Adrenal gland (tissue), 12 donors: ENCODE results near the gene MYL9. TPM values are rescaled to one million over a fixed set of nuclear protein-coding genes. Genes with fewer than 3 reads are reported as not detected.
"Not testable (repeated sequence)": the region's sequence is repeated elsewhere in the genome, so short reads cannot be mapped to it uniquely, and the experiment has no call there.

Source experiments
- DNase-seq, 7 donors: peaks; one replicate each; pipeline ENCODE4 v3.0.0-alpha.2; 2019 to 2020
- H3K27ac ChIP-seq, 5 donors: fragments of 200-600 bp; sonication (generic) in 4 of 5; 1 replicate in 3 of 5; 2 replicates in 2 of 5; pipeline versions ENCODE4 v1.5.1 to v1.8.0; 2016 to 2020; ENCODE audit warnings: mild to moderate bottlenecking in 1 of 5
- H3K27me3 ChIP-seq: fragments of 200-600 bp; 2 replicates; pipeline ENCODE4 v1.8.0; 2021
- H3K36me3 ChIP-seq, 2 donors: fragments of 200-600 bp; replicated peaks in 1 of 2; 1 replicate in 1 of 2; 2 replicates in 1 of 2; pipeline versions ENCODE4 v1.5.1 to v1.8.0; 2018 to 2022
- H3K4me1 ChIP-seq, 2 donors: fragments of 200-600 bp; replicated peaks in 1 of 2; 1 replicate in 1 of 2; 2 replicates in 1 of 2; pipeline versions ENCODE4 v1.5.1 to v1.8.0; 2018 to 2021
- H3K4me3 ChIP-seq, 4 donors: fragments of 200-600 bp; sonication (generic) in 3 of 4; one replicate each; pipeline ENCODE4 v1.5.1; 2016 to 2018
- H3K9me3 ChIP-seq, 3 donors: fragments of 200-600 bp; sonication (generic) in 1 of 3; replicated peaks in 1 of 3; 1 replicate in 2 of 3; 2 replicates in 1 of 3; pipeline versions ENCODE4 v1.5.1 to v1.8.0; 2016 to 2021
- CTCF ChIP-seq, 6 experiments: fragments of 450-650 bp in 4 of 6; fragments of 200-600 bp in 2 of 6; sonication (generic) in 1 of 6; IDR thresholded peaks; 1 replicate in 5 of 6; 2 replicates in 1 of 6; pipeline versions ENCODE4 v1.5.1 to v1.8.0; 2016 to 2021; ENCODE audit warnings: antibody characterized with exemption in 6 of 6, mild to moderate bottlenecking in 2 of 6, moderate library complexity in 1 of 6
- POLR2A ChIP-seq, 2 donors: fragments of 450-650 bp; IDR thresholded peaks; one replicate each; pipeline ENCODE4 v1.6.1; 2017; ENCODE audit warnings: antibody characterized with exemption in 2 of 2, mild to moderate bottlenecking in 2 of 2, moderate library complexity in 1 of 2
- WGBS, 4 donors: extraction: QIAGEN DNeasy Blood & Tissue Kit in 2 of 4; methylation state at CpG; one replicate each; pipeline versions ENCODE4 v1.1.5 to v1.1.7; 2013 to 2017; 5-methylcytosine and 5-hydroxymethylcytosine counted together
- intact Hi-C, 2 donors: fragments of 100-400 bp; cut with DNase I; formaldehyde crosslinking; loops; one replicate each; pipeline versions ENCODE4 v1.14.1 to v1.15.0; 2022 to 2023
- polyA plus RNA-seq, 3 donors: library from polyadenylated mRNA; stranded (reverse); fragments of 200-250 nt in 2 of 3; fragments of 350-450 nt in 1 of 3; fragmentation: Illumina TruSeq in 1 of 3; extraction: RNeasy Lipid Tissue Mini Kit (QIAGEN cat#74804) in 1 of 3; gene quantifications; one replicate each; pipeline ENCODE4 v1.2.3, GENCODE V29; 2013 to 2014
- total RNA-seq, 9 donors: library from RNA; depleted of rRNA in 4 of 9; stranded (reverse); fragments of >200 nt in 4 of 9; fragments of 120-200 nt in 1 of 9; fragmentation: NEBNext Ultra II Directional in 1 of 9; extraction: Animal tissue kit (Norgen Biotek cat#: 25700) in 1 of 9; gene quantifications; one replicate each; pipeline versions ENCODE4 v1.1.0 to v1.2.4, GENCODE V29; 2013 to 2023
- donor health status: healthy with polysubstance abuse.
- donor health status: Bipolar disorder and iron deficiency.
- donor health status: DM: yes; HTN: yes; CAD: no.
- donor health status: DM: no; HTN: no; CAD: no.
- donor health status: DM: no; HTN: no; CAD: no.
- donor health status: DM: yes; HTN: yes; CAD: no.

Gene MYL9
- total and polyA plus RNA-seq, 12 donors = 241 to 1,967 (median 785) TPM

GRCh38 chr20:36550790-36551299 lies 9.5 kb downstream of the MYL9 start:
- intact Hi-C loops = loop anchor here in 1 of 2 donors (10.0 kb wide), 1 partner anchor 204 kb away; no protein-coding TSS in a partner anchor
- Histone ChIP-seq H3K27me3 (no peaks in the 10 kb centered on the region), H3K4me1 (peaks cover 0 to 30% of the 10 kb centered on the region in 2 donors), H3K27ac (peak overlapping the region; percentile 50 to 82 (median 74)), H3K36me3 (peaks cover 0 to 36% of the 10 kb centered on the region in 2 donors), H3K4me3 (no peak overlapping the region), H3K9me3 (no peaks in the 10 kb centered on the region)
- DNase-seq = peak; percentile 38 to 85 (median 77)
- TF ChIP-seq CTCF (IDR thresholded peaks at IDR 0.05) (no peak), POLR2A (IDR thresholded peaks at IDR 0.05) (peak; percentile 18 to 46)
- 13 to 31% (median 25%) methylated on average over 8 to 15 of the region's 15 CpGs for WGBS, 4 donors

GRCh38 chr20:36555248-36555647 lies 13.9 kb downstream of the MYL9 start:
- no peaks in the 10 kb centered on the region for H3K9me3 ChIP-seq
- no peak for DNase-seq
- H3K27me3 ChIP-seq = no peaks in the 10 kb centered on the region
- WGBS, 4 donors = 80 to 100% (median 89%) methylated on average over 2 of the region's 2 CpGs
- no peaks in the 10 kb centered on the region for H3K36me3 ChIP-seq
- H3K4me1 ChIP-seq = peaks cover 0 to 9% of the 10 kb centered on the region in 2 donors
- TF ChIP-seq POLR2A (IDR thresholded peaks at IDR 0.05) (no peak), CTCF (IDR thresholded peaks at IDR 0.05) (no peak)
- intact Hi-C loops = loop anchor here (5.0 to 10.0 kb wide), 2 partner anchors 37 to 200 kb away; no protein-coding TSS in a partner anchor
- H3K27ac ChIP-seq = no peak overlapping the region
- no peak overlapping the region for H3K4me3 ChIP-seq

- Histone ChIP-seq H3K27me3 (no peaks in the 10 kb centered on the region), H3K9me3 (no peaks in the 10 kb centered on the region), H3K4me1 (no peaks in the 10 kb centered on the region), H3K4me3 (no peak overlapping the region), H3K36me3 (no peaks in the 10 kb centered on the region), H3K27ac (no peak overlapping the region)
- TF ChIP-seq POLR2A (IDR thresholded peaks at IDR 0.05) (no peak), CTCF (IDR thresholded peaks at IDR 0.05) (no peak)
- intact Hi-C loops = no loop called here
- 86 to 95% (median 90%) methylated on average over 2 of the region's 2 CpGs for WGBS, 4 donors
- DNase-seq = no peak
Measured at GRCh38 chr20:36562724-36563123, 21.4 kb downstream of the MYL9 start.

GRCh38 chr20:36563374-36563773 lies 22.1 kb downstream of the MYL9 start:
- TF ChIP-seq POLR2A (IDR thresholded peaks at IDR 0.05) = no peak
- no peak for TF ChIP-seq CTCF (IDR thresholded peaks at IDR 0.05)
- no peak overlapping the region for H3K4me3 ChIP-seq
- DNase-seq = no peak
- intact Hi-C loops = no loop called here
- no peaks in the 10 kb centered on the region for H3K36me3 ChIP-seq
- H3K27ac ChIP-seq = no peak overlapping the region
- no peaks in the 10 kb centered on the region for H3K27me3 ChIP-seq
- 78 to 93% (median 92%) methylated on average over 1 of the region's 1 CpG for WGBS, 4 donors
- H3K4me1 ChIP-seq = no peaks in the 10 kb centered on the region
- no peaks in the 10 kb centered on the region for H3K9me3 ChIP-seq

GRCh38 chr20:36564078-36564725 lies 22.9 kb downstream of the MYL9 start:
- intact Hi-C loops = not testable (repeated sequence)
- whole genome bisulfite sequencing, 4 donors = 85 to 94% (median 90%) methylated on average over 11 to 13 of the region's 13 CpGs

GRCh38 chr20:36564726-36565121 lies 23.4 kb downstream of the MYL9 start:
- WGBS, 4 donors = 82 to 94% (median 86%) methylated on average over 6 of the region's 6 CpGs
- DNase-seq = not testable (repeated sequence)

More at GRCh38 chr20:36564078-36564725, 22.9 kb downstream of the MYL9 start:
- not testable (repeated sequence) for H3K4me1 ChIP-seq, H3K9me3 ChIP-seq, H3K27me3 ChIP-seq, H3K27ac ChIP-seq, DNase-seq, H3K36me3 ChIP-seq, H3K4me3 ChIP-seq

More at GRCh38 chr20:36564726-36565121, 23.4 kb downstream of the MYL9 start:
- H3K27ac ChIP-seq, H3K36me3 ChIP-seq, intact Hi-C loops, H3K4me3 ChIP-seq, H3K9me3 ChIP-seq, H3K27me3 ChIP-seq, H3K4me1 ChIP-seq: not testable (repeated sequence)
